ENCODE results near the gene PRR23A.

Gene PRR23A

GRCh38 chr3:138972941-138973340 lies 33.1 kb downstream of the PRR23A start:
- no peak for DNase-seq (ENCODE audit: low spot score)

GRCh38 chr3:138971766-138972320 lies 34.2 kb downstream of the PRR23A start:
- DNase-seq (ENCODE audit: low spot score), result no peak

GRCh38 chr3:138964923-138965322 lies 41.1 kb downstream of the PRR23A start:
- no peak for DNase-seq (ENCODE audit: low spot score)

- no peak for DNase-seq (ENCODE audit: low spot score)
These were observed 41.8 kb downstream of the PRR23A start for GRCh38 chr3:138964264-138964663.

GRCh38 chr3:138962854-138963560 lies 43.1 kb downstream of the PRR23A start:
- DNase-seq (ENCODE audit: low spot score), result no peak

GRCh38 chr3:138960417-138960852 lies 45.6 kb downstream of the PRR23A start:
- DNase-seq (ENCODE audit: low spot score), result no peak
